HG03342 (cell line): ENCODE results near the gene AGPAT1.
"Not testable (repeated sequence)": the region's sequence is repeated elsewhere in the genome, so short reads cannot be mapped to it uniquely, and the experiment has no call there.

Experiments used
- ATAC-seq: cut with Tn5 transposase; IDR thresholded peaks from one replicate; pipeline ENCODE4 v1.9.1; 2021; ENCODE audit warnings: mild to moderate bottlenecking, moderate library complexity; ENCODE audit not compliant: unreplicated experiment

The AGPAT1 gene

DNA sequence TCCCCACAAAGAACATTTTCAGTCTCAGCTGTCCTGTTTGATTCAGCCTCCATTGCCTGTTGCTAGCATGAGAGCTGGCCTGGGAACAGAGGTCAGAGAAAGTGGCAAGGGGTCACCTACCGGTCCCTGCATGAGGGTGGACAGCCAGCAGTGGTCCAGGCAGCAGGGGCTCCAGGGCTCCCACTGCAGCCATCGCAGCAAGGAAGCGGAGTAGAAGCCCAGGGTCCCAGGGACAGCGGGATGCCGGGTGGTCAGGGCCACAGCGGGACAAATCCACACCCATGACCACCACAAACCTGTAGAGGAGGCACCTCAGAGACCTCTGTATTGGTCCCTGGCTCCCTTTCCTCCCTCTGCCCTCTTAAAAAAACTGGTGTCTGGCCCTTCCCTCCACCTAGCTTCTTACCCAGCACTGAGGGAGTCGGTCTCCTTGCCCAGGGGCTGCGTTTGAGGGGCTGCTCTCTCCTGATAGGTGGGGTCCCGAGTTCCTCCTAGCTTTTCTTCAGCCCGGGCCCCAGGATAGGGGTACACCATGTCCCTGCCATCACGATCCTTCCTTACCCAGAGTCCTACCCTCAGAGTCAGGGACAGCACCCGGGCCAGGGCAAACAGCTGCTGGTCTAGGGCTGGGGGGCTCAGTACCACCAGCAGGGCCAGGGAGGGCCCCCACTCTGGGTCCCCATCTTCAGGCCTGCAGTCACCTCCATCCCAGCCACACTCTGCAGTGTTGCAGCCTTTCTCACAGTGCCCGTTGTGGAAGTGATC, 25.0 kb upstream of the AGPAT1 start:
- no peak for ATAC-seq

DNA sequence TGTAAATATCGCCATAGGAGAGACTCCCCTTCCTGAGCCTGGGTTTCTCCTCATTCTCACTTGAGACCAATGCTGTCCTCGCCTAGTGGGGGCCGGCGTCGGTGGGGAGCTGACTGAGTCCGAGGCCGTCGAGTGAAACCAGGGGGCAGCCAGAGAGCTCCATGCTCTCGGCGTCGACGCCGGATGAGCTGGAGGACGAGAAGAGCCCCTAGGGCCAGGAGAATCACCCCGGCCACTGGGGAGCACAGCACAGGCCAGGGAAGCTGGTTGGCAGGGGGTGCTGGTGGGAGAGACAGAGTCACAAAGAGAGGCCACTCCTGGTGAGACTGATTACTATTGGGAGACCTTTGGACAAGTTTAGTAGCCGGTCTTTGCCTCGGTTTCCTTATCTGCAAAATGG, 23.0 kb upstream of the AGPAT1 start:
- ATAC-seq = no peak

DNA sequence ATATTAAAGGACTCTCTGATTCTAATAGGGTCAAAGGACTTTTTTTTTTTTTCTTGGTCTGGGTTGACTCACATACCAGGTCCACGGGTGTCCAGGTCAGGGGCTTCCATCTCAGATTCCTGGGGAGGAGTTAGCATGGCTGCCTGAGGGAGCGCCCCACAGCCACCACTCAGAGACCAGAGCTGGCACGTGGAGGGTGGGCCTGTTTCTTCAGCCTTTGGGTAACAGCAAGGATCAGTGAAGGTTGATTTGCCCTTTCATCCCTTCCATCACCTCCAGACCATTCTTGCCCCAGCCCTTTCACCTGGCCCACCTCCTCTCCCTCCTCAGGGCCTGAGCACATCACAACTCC, 22.4 kb upstream of the AGPAT1 start:
- ATAC-seq = no peak

GRCh38 chr6:32196682-32197616, 21.1 kb upstream of the AGPAT1 start:
- no peak for ATAC-seq

- peak; percentile 23 for ATAC-seq
These were observed 20.2 kb upstream of the AGPAT1 start for GRCh38 chr6:32195902-32196681.

DNA sequence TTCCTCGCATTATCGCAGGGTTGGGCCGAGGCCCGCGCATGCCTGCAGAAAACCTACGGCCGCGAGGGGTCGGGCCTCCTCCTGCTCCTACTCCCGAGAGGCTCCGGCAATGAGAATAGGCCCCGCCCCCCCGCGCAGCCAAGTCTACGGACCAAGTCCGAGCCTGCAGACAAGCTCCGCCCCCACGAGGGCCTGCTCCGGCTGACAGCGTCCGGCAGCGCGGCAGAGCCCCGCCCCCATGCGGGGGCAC, 19.7 kb upstream of the AGPAT1 start:
- ATAC-seq = peak; percentile 71

DNA sequence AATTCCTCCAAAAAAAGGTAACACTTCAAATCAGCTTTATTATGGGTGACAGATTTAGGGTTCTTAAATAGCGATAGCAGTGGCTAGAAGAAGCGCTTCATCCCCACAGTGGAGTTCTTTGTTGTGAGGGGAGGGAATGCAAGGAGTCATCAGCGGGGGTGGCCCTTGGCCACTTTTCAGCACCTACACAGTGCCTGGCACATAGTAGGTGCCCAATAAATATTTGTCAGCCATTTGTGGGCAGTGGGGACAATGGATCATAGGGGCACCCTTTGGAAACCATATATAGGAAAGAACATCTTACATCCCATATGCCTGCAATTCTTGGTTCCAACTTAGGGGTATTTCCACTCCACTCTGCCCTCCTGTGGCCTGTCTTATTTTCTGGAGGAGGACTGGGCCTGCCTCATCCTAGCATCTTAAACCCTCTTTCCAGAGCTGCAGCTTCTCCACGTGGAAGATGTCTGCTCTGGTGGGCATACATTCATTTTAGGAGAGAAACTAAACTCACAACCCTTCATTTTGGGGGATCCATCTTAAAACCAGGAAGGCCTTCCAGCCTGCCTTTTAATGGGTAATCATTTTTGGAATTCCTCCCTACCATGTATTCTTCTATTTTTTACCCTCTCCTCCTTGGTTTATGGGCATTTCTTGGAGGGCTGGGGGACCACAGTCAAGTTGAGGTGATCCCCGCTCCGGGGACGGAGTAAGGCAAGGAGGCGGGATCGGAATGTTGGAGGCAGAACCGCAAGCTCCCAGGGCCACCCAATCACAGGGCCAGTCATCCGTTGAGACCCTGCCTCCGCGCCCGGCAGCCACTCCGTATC, 19.2 kb upstream of the AGPAT1 start:
- no peak for ATAC-seq

GRCh38 chr6:32194388-32194787, 18.5 kb upstream of the AGPAT1 start:
- no peak for ATAC-seq

DNA sequence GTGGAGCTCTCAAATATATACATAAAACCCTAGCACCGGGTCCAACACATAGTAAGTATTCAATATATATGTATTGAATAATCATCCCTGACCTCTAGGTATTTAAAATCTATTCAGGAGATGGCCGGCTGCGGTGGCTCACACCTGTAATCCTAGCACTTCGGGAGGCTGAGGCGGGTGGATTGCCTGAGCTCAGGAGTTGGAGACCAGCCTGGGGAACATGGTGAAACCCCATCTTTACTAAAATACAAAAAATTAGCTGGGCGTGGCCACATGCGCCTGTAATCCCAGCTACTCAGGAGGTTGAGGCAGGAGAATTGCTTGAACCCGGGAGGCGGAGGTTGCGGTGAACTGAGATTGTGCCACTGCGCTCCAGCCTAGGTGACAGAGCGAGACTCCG, 17.2 kb upstream of the AGPAT1 start:
- not testable (repeated sequence) for ATAC-seq

DNA sequence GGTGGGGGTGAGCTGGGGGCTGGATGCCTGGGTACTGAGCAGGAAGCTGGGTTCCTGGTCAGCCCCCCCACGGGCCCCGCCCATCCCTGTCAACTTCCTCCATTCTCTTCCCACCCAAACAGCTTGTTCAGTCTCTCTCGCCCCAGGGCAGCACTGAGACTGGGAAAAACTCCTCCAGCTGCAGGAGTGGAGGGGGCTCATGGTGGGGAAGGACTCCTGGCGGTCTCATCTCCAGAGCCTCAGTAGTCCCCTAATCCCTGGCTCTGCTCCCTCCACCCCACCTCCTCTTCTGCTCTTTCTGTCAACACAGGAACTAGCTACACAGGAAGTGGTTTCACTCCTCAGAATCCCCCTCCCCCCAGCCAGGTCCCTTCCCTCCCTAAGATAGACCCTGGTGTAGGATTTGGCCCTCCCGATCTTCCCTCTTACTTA, 16.7 kb upstream of the AGPAT1 start, which contains the start of gene GPSM3:
Gene GPSM3 (minus strand): TSS at position 36 of the 432 bp plus-strand sequence. CDS start 130 bp downstream, outside the sequence.
- no peak for ATAC-seq

- no peak for ATAC-seq
These were observed 16.1 kb upstream of the AGPAT1 start for GRCh38 chr6:32191696-32192607.

DNA sequence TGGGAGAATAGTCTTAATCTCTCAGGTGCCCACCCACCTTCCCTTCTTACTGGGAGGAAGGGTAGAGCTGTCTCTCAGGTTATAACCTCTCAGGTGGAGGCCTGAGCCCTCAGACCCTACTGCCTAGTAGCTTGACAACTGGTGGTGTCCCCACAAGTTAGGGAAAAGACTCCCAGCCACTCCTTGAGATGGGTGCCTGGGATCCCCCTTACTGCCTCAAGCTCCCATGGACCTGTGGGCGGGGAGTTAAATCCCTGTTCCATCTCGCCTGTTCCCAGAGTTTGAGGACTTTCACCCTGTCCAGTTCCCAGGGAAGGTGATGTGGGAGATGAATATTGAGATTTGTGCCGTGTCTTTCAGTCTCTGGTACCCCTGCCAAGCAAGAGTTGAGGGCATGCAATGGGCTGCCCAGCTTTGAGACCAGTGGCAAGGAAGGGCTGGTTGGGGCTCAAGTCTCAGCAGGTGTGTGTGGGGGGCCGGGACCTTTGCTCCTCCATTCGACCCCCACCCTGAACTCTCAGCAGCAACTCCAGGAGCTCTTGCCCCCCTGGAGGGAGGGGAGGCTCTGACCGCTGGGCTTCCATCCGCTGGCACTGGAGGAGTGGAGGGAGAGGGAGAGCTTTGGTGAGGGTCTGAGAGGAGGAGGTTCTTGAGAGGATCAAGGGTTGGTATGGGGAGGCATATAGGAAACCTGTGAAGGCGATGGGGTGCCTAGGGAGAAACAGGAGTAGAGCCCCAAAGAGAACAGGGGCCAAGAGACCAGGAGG, 15.2 kb upstream of the AGPAT1 start:
- ATAC-seq = no peak

DNA sequence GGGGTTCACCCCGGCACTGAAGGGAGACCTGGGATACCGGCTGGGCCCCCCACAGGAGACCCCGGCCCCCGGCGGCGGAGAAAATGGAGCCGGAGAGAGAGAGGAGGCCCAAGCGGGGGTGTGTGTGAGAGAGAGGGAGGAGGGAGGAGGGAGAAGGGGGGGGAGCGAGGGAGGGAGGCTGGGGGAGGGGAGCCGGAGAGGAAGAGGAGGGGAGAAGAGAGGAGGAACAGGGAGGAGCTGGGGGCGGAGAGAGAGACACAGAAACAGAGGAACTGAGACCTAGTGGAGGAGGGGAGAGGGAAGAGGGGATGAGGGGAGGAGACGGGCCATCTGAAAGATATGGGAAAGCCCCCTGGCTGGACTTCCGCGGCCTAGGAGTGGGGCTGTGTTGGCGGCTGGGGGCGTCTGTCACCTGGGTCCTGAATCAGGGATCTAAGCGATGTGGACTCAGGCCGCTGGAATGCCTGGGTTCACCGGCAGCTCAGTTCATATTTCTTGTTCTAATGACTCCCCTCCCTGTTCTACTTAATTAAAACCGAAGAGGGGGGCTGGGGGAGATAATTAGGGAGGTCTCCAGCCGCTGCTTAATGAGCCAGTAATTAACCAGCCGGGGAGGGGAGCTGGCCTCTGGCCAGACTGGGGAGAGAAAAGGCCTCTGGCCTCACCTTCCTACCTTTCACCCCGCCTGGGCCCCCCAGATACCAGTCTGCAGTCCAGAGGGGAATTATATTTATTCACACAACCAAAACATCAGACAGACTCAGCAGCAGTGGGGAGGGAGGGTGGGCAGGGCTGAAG, 14.4 kb upstream of the AGPAT1 start, which contains the start of gene PBX2:
Gene PBX2 (minus strand): TSS at position 149 of the 798 bp plus-strand sequence. CDS start 287 bp downstream, outside the sequence.
- peak; percentile 42 for ATAC-seq

DNA sequence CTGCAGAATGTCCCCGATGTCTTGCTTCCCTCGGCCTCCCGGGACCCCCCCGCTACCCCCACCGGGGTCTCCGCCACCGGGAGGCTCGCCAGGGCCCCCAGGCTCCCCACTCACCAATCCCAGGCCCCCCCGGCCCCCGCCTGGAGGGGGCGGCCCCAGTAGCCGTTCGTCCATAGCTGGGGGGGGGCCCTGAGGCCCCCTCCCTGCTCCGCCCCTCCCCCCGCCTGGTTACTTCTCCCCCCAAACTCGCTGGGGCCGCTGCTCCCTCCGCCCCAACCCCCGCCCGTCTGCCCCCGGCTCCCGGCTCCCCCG, 13.8 kb upstream of the AGPAT1 start:
- ATAC-seq = no peak

DNA sequence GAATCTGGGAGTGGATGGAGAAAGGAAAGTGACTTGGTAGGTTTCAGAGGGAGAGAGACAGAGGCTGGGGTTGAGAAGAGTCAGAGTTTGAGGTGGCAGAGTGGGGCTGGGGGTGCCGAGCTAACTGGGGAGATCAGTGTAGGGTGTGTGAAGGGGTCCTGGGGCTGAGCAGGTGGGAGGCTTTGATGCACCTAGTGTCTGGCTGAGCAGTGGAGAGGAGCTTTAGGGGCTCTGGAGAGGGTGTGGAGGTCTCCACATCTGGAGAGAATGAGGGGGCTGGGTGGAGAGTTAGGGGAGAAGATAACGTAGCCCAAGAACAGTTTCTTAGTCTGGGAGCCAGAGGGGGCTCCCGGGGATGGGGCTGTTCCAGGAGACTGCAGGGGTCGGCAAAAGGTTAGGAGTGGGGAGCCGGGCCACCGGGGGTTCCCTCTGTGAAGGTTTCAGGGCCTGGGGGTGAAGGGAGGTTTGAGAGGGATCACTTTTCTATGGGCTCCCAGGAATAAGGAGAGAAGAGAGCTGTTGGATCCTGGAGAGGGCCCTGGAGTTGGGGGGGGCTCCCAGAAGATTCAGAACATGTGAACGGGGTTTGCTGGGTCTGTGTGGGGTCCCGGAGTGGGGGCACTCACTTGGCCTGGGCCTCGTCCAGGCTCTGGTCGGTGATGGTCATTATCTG, 13.3 kb upstream of the AGPAT1 start:
- ATAC-seq = no peak

DNA sequence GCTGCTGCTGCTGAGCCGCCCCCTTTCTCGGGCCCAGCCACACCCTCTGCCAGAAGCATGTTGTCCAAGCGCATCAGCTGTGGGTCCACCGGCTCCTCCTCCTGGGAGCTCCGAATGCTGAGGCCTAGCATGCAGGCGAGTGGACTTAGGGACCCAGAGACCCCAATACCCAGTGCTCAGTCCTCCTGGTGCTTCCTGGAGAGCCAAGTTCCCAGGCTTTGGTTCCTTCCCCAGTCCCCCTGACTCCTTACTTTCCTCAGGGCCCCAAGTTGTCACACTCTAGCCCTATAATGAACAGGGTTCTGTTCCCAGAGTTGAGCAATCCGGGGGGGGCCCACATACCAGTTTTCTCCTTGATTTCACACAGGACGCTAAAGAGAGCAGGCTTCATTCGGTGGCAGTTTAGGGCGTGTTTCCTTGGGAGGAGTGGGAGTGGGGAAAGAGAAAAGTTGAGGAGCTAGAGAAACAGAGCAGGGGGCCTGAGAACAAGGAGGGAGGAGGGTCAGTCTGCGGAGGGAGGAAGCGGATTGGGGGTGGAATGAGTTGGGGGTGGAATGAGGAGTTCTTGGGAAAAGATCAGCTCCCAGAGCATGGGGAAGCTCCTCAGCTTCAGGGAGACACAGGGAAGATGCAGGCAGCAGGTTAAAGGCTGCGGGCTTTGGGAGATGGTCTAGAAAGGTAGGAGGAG, 12.6 kb upstream of the AGPAT1 start:
- no peak for ATAC-seq
